Activated CD4-positive, alpha-beta T cell treated with anti-CD3 and anti-CD28 coated beads, Interleukin-2, amount 50 U/mL, for 1 hour (primary cell): ENCODE data around the gene NBEA.

Experiments
- DNase-seq: peaks from one replicate; pipeline ENCODE4 v3.0.0-alpha.2; 2020

The NBEA gene

DNA sequence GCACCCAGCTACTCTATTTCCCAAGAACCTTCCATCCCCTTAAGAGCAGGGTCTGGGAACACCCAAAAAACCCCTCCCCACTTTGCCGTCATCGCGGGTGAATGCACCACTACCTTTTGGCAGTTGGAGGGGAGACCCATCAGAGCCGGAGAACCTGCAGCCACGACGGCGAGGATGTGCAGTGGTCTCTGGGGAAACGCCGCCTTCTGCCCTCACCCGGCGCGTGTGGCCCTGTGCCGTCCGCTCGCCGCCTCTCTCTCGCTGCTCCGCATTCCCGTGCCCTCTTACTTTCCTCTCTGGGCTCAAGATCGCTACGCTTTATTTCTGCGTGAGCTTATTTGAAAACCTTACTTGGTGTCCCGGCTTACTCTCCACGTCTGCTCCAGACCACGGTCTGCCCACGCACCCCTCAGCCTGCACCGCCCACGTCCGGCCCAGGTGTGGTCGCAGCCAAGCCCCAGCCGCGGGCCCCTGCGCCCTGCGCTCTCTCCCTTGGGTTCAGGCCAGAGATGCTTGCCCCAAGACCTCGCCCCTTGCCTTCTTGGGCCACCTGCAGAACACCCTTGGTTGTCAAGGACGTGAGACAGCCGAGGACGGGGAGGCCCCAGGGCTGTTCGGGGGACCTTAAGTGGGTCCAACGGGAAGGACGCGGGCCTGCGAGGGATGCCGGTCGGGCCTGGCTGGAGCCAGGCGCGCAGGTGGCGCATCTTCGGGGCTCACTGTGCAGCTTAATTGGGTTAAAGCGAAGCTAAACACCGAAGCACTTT is 536.4 kb downstream of the NBEA start:
- DNase-seq: no peak

GRCh38 chr13:35479038-35479492 is 537.0 kb downstream of the NBEA start:
- no peak for DNase-seq

DNA sequence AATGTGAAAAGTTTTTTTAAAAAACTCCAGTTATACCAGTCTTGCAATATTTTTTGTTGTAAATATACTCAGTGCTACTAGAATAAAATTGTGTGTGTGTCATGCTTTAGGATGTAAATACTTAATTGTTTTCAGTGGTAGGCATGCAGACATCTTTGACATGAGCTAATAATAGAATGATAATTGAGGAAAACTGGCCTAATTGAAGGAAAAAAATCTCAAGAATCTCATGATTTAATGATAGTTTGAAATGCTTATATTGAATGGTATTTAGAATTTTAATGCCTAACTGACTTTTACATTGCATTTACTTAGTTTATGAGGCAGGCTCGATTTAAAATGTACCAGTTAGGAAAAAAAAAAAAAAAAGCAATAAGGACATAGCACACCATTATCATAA is 537.6 kb downstream of the NBEA start:
- DNase-seq: no peak

DNA sequence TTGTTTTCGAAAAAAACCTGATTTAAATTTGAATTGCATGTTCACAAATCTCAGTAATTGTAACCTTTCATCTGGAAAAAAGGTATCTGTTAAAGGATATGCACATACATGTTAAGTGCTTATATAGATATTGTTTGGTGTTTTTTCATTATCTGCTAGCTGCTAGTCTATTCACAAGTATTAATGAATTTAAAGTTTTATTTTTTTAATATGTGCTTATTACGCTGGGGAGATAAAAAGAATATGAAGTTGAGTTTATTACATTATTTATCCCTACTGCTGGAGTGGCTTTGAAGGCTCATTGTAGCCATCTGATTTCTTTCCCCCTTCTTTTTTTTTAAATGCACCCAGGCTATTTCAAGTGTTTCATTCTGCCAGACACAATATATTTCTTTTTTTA is 538.3 kb downstream of the NBEA start:
- no peak for DNase-seq

DNA sequence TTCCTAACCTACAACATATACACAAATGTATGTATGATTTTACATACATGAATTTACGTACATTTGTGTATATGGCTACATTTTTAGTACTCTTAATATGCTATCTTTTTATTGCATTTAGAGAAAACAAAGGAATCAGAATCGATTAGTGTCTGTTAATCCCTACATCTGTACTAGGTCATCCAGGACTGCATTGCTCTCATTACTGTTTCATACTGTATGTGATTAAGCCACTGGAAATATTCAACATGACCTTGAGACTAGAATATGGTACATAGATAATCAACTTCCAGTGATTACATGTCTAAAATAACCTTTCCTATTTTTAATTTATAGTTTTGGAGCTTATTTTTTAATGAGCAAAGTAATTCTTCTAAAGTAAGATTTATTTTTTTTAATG is 539.7 kb downstream of the NBEA start:
- DNase-seq: no peak

GRCh38 chr13:35482527-35482926 is 540.5 kb downstream of the NBEA start:
- DNase-seq: no peak

DNA sequence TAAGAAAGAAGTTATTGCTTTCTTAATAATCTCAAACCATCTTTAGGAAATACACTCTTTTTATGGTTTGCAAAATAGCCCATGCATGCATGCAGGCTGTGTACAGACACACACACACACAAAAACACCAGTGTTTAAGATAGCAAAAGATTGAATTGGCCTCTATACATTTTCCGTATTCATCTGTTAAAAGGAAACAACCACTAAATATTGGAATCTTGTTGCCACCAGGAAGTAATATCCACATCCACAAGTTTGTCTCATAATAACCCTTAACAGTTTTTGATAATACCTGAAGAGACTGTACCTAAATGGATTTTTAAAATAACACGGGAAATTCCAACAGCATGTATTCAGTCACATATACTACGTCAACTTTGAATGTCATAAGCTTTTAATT is 541.7 kb downstream of the NBEA start:
- no peak for DNase-seq

GRCh38 chr13:35484384-35484783 is 542.3 kb downstream of the NBEA start:
- DNase-seq: no peak

DNA sequence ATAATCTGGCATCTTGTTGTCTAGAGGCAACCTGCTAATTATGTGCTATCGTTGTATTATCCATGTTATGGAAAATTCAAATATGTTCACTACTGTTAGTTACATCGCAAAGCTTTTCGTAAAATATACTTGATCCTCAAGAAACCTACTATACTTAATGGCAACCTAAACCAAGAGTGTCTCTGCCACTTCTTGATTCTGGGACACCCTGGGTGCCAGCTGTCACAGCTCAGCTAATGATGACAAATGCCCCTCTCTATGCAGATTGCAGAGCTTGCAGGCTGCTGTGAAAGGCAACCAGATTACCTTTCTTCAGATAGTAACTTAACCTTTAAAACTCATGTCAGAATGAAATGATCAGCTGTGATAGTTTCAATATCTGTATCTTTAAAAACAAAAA is 543.4 kb downstream of the NBEA start:
- DNase-seq: no peak

- DNase-seq: no peak
Observed at GRCh38 chr13:35489050-35489449, 547.0 kb downstream of the NBEA start.

DNA sequence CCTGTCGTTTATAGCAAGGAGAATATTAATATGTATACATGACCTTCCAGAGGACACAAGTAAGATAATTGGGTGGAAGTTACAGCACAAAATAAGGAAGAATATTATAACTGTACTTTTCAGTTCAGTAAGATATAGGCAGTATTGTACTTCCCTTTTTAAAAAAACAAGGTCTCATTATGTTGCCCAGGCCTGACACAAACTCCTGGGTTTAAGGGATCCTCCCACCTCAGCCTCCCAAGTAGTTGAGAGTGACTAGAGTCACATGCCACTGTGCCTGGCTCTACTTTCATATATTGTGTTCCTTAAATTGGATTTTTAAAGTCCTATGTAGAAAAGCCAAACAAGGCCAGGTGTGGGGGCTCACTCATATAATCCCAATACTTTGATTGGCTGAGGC is 553.9 kb downstream of the NBEA start:
- no peak for DNase-seq

- DNase-seq: no peak
Observed at GRCh38 chr13:35496761-35497386, 554.8 kb downstream of the NBEA start.

- DNase-seq: no peak
Observed at GRCh38 chr13:35498231-35498630, 556.2 kb downstream of the NBEA start.

- DNase-seq: no peak
Observed at GRCh38 chr13:35499196-35499662, 557.2 kb downstream of the NBEA start.

DNA sequence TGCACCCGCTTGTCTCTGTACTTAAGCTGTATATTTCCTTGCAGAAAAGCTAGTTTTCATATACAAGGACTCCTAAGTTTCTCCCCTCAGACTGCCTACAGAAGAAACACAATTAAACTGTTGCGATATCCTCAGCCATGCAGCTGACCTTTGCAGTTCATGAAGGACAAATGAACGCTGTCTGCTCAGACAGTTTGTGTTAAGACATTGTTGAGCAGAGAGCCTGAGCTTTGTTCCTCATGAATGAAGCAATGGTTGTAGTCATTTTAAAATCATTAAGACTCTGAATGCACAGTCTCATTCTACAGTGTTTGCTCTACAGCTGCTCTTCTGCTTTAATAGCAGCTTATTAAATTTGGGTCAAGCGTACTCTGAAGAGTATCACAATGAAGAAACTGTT is 557.6 kb downstream of the NBEA start:
- DNase-seq: no peak

- DNase-seq: no peak
Observed at GRCh38 chr13:35500144-35500543, 558.1 kb downstream of the NBEA start.

- DNase-seq: no peak
Observed at GRCh38 chr13:35501661-35502235, 559.7 kb downstream of the NBEA start.

DNA sequence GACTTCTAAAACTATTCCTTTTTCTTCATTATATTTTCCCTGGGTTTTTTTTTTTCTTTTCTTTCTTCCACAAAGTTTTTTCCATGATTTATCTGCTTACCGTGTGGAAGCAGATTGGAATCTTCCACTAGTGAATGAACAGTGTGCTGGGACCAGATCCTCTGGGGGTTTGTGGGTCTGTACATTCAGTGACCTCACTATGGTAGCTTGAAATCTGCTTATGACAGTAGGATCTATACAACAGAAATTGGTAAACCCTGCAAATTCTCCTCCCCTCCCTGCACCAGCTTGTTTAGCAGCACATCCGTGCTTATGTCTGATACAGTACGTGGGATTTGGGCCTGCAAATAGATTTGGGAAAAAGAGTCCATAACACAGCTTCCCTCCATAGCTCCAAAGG is 560.4 kb downstream of the NBEA start:
- no peak for DNase-seq

DNA sequence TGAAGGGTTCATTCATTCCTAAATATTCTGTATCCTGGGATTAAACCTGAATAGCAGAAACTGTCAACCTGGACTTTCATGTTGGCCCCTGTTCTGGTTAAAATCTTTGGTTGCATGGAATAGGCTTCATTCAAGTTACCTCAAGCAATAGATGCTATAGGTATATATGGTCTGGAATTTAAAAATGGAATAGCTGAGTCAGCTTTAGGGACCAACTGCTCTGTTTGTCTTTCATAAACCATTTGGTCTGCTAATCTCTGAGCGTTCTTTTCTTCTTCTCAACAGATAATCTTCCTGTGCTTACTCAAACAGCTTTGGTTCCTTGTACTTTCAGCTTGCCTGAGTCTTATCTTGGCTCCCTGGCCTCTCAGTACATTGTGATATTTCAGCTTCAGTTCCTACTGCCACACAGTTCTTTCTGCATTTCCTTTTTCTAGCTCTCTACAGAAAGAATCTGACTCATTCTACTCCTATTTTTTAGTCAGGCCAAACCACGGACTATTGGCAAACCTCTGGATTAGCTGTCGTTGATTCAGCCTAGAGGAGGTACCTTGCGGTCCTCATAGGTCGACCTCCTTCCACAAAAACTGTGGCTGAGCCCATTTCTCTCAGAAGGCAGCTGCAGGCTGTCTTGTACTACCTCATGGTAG is 570.3 kb downstream of the NBEA start:
- no peak for DNase-seq

GRCh38 chr13:35514061-35514477 is 572.0 kb downstream of the NBEA start:
- no peak for DNase-seq

DNA sequence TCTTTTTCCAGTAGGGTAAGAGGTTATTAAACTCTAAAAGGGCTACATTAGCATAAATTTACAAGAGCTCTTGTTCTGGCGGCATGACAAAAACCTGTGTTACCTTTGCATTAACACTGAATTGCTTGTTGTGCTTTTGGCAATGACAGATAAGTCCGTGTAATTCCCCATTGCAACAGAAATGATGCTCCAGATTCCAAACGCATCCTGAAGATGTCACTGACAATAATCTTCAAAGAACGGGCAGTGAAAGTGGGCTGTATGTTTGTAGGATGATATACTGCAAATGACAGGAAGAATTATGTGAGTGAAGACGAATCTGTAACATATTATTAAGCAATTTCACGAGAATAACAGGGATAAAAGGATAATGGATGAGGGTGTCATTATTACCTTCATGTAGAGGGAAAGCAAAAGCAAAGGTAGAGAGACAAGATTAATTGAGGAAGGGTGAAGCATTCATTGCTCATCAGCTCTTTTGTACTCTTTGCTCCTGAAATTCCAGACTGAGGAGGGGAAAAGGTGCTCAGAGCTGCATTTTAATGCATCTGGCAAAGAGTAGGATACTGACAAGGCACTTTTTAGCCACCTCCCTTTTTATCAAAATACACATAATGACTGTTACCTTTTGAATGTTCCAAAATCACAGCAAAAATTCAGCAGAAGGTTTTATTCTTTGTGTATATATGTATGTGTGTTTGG is 572.9 kb downstream of the NBEA start:
- no peak for DNase-seq

- no peak for DNase-seq
Observed at GRCh38 chr13:35518337-35518946, 576.4 kb downstream of the NBEA start.

- no peak for DNase-seq
Observed at GRCh38 chr13:35524171-35524570, 582.1 kb downstream of the NBEA start.
